NB4 (cell line): ENCODE measurements around the gene KMT2C.

Source experiments
- CTCF ChIP-seq: IDR thresholded peaks from one replicate; pipeline ENCODE4 v1.5.1; 2012; ENCODE audit warnings: low read depth, low read length
- MAX ChIP-seq: IDR thresholded peaks from 2 replicates; pipeline ENCODE4 v1.6.1; 2011; ENCODE audit warnings: low read depth, low read length
- MYC ChIP-seq: IDR thresholded peaks from 2 replicates; pipeline ENCODE4 v1.6.1; 2011; ENCODE audit warnings: low read depth, low read length
- POLR2A ChIP-seq: IDR thresholded peaks from 2 replicates; pipeline ENCODE4 v1.6.1; 2011; ENCODE audit warnings: mild to moderate bottlenecking; ENCODE audit not compliant: insufficient read length; ENCODE audit errors: extremely low read depth

- TF ChIP-seq CTCF: no peak
- TF ChIP-seq POLR2A: peak; percentile 43
- TF ChIP-seq MYC: no peak
- TF ChIP-seq MAX: no peak; the same call in 1 of the 2 replicates
Observed at GRCh38 chr7:152464312-152465118, 28.7 kb upstream of the KMT2C start.
